H9 (cell line): Measurements from ENCODE around the gene CDC14A. TPM values are rescaled to one million over a fixed set of nuclear protein-coding genes. Genes with fewer than 3 reads are reported as not detected.

Experiments used
- DNase-seq: peaks from one replicate; pipeline ENCODE4 v3.0.0-alpha.2; 2017
- H2AFZ ChIP-seq: one replicate; pipeline ENCODE4 v1.6.1; 2013; ENCODE audit warnings: mild to moderate bottlenecking, low read length, control low read depth, moderate library complexity
- H2AK5ac ChIP-seq: 2 replicates; pipeline ENCODE4 v1.6.1; 2013; ENCODE audit warnings: low read length, control low read depth, mixed read lengths; ENCODE audit not compliant: insufficient read length
- H2BK120ac ChIP-seq: one replicate; pipeline ENCODE4 v1.6.1; 2013; ENCODE audit warnings: low read depth, mild to moderate bottlenecking, low read length, control low read depth, inconsistent platforms; ENCODE audit not compliant: poor library complexity, severe bottlenecking
- H2BK12ac ChIP-seq: 2 replicates; pipeline ENCODE4 v1.6.1; 2013; ENCODE audit warnings: low read length, control low read depth, mixed read lengths, low read depth; ENCODE audit not compliant: insufficient read length
- H2BK15ac ChIP-seq: 2 replicates; pipeline ENCODE4 v1.6.1; 2013; ENCODE audit warnings: low read depth, low read length, control low read depth
- H2BK20ac ChIP-seq: one replicate; pipeline ENCODE4 v1.6.1; 2013; ENCODE audit warnings: low read depth, mild to moderate bottlenecking, low read length, control low read depth, inconsistent platforms; ENCODE audit not compliant: poor library complexity, severe bottlenecking
- H2BK5ac ChIP-seq: 2 replicates; pipeline ENCODE4 v1.6.1; 2013; ENCODE audit warnings: low read length, control low read depth, mixed read lengths; ENCODE audit not compliant: insufficient read length
- H3K14ac ChIP-seq: 2 replicates; pipeline ENCODE4 v1.6.1; 2013; ENCODE audit warnings: low read length, control low read depth; ENCODE audit not compliant: insufficient read depth
- H3K18ac ChIP-seq: 2 replicates; pipeline ENCODE4 v1.6.1; 2013; ENCODE audit warnings: low read depth, mild to moderate bottlenecking, mixed read lengths, low read length, control low read depth; ENCODE audit not compliant: insufficient read length
- H3K23ac ChIP-seq: 2 replicates; pipeline ENCODE4 v1.6.1; 2013; ENCODE audit warnings: low read length, control low read depth, mixed read lengths, low read depth; ENCODE audit not compliant: insufficient read length
- H3K23me2 ChIP-seq: 2 replicates; pipeline ENCODE4 v1.6.1; 2013; ENCODE audit warnings: low read depth, mild to moderate bottlenecking, mixed read lengths, low read length, control low read depth; ENCODE audit not compliant: insufficient read length, poor library complexity, severe bottlenecking
- H3K27ac ChIP-seq: 2 replicates; pipeline ENCODE4 v1.5.1; 2013; ENCODE audit warnings: low read length, control low read depth, mixed read lengths, low read depth; ENCODE audit not compliant: insufficient read length
- H3K27me3 ChIP-seq: 2 replicates; pipeline ENCODE4 v1.6.1; 2013; ENCODE audit warnings: low read length, control low read depth, inconsistent platforms; ENCODE audit not compliant: insufficient read depth
- H3K4ac ChIP-seq: 2 replicates; pipeline ENCODE4 v1.6.1; 2013; ENCODE audit warnings: low read depth, mild to moderate bottlenecking, control low read depth, inconsistent platforms, low read length, moderate library complexity
- H3K4me1 ChIP-seq: 2 replicates; pipeline ENCODE4 v1.6.1; 2013; ENCODE audit warnings: low read length, control low read depth, inconsistent platforms; ENCODE audit not compliant: insufficient read depth
- H3K4me2 ChIP-seq: 2 replicates; pipeline ENCODE4 v1.6.1; 2013; ENCODE audit warnings: low read length, control low read depth, mixed read lengths; ENCODE audit not compliant: insufficient read length, insufficient read depth
- H3K56ac ChIP-seq: 2 replicates; pipeline ENCODE4 v1.6.1; 2013; ENCODE audit warnings: low read depth, mild to moderate bottlenecking, mixed read lengths, low read length, control low read depth; ENCODE audit not compliant: insufficient read length
- H3K79me1 ChIP-seq: 2 replicates; pipeline ENCODE4 v1.6.1; 2013; ENCODE audit warnings: low read depth, mild to moderate bottlenecking, moderate library complexity, low read length, control low read depth, inconsistent platforms; ENCODE audit not compliant: insufficient read depth, poor library complexity, severe bottlenecking
- H3K79me2 ChIP-seq: 2 replicates; pipeline ENCODE4 v1.6.1; 2013; ENCODE audit warnings: low read length, control low read depth, inconsistent platforms; ENCODE audit not compliant: insufficient read depth
- H3K9ac ChIP-seq: 2 replicates; pipeline ENCODE4 v1.6.1; 2013; ENCODE audit warnings: low read length, control low read depth, mixed read lengths; ENCODE audit not compliant: insufficient read length; ENCODE audit errors: extremely low read depth
- H3K9me3 ChIP-seq: one replicate; pipeline ENCODE4 v1.6.1; 2013; ENCODE audit warnings: low read depth, low read length, inconsistent platforms; ENCODE audit not compliant: control insufficient read depth
- H3T11ph ChIP-seq: one replicate; pipeline ENCODE4 v1.6.1; 2013; ENCODE audit warnings: mild to moderate bottlenecking, low read length, control low read depth, inconsistent platforms
- H4K20me1 ChIP-seq: one replicate; pipeline ENCODE4 v1.6.1; 2013; ENCODE audit not compliant: control insufficient read depth, insufficient read length, insufficient read depth
- H4K5ac ChIP-seq: 2 replicates; pipeline ENCODE4 v1.6.1; 2013; ENCODE audit warnings: low read depth, mild to moderate bottlenecking, mixed read lengths, low read length, control low read depth; ENCODE audit not compliant: insufficient read length
- H4K8ac ChIP-seq: replicated peaks from 2 replicates; pipeline ENCODE4 v1.6.1; 2013; ENCODE audit warnings: low read length, control low read depth, mixed read lengths, low read depth; ENCODE audit not compliant: insufficient read length
- H4K91ac ChIP-seq: 2 replicates; pipeline ENCODE4 v1.6.1; 2013; ENCODE audit warnings: low read depth, mild to moderate bottlenecking, moderate library complexity, mixed read lengths, low read length, control low read depth; ENCODE audit not compliant: insufficient read length
- H3K27ac Mint-ChIP-seq, 3 experiments: 2 replicates in 2 of 3; 3 replicates in 1 of 3; pipeline ENCODE4 v1.8.0; 2020 to 2021; ENCODE audit warnings: mixed read lengths in 3 of 3, mild to moderate bottlenecking in 1 of 3, moderate library complexity in 1 of 3
- H3K27me3 Mint-ChIP-seq: 2 replicates; pipeline ENCODE4 v1.8.0; 2021; ENCODE audit warnings: low read depth, mild to moderate bottlenecking, moderate library complexity, mixed read lengths
- H3K36me3 Mint-ChIP-seq, 3 experiments: 2 replicates in 2 of 3; 3 replicates in 1 of 3; pipeline ENCODE4 v1.8.0; 2020 to 2021; ENCODE audit warnings: low read depth in 3 of 3, mixed read lengths in 3 of 3; ENCODE audit not compliant: insufficient read depth in 1 of 3
- H3K4me1 Mint-ChIP-seq, 2 experiments: 2 replicates each; pipeline ENCODE4 v1.8.0; 2020; ENCODE audit warnings: mixed read lengths in 2 of 2
- H3K4me3 Mint-ChIP-seq, 2 experiments: 2 replicates in 1 of 2; 3 replicates in 1 of 2; pipeline ENCODE4 v1.8.0; 2020 to 2021; ENCODE audit warnings: mild to moderate bottlenecking in 2 of 2, mixed read lengths in 2 of 2, moderate library complexity in 1 of 2
- H3K9me3 Mint-ChIP-seq, 2 experiments: 2 replicates in 1 of 2; 3 replicates in 1 of 2; pipeline ENCODE4 v1.8.0; 2020; ENCODE audit warnings: mild to moderate bottlenecking in 2 of 2, mixed read lengths in 2 of 2, moderate library complexity in 1 of 2
- WGBS: extraction: QIAGEN DNeasy Blood & Tissue Kit; methylation state at CpG from one replicate; pipeline ENCODE4 v1.1.7; 2013; ENCODE audit warnings: missing lambda C conversion rate, low lambda C conversion rate, mixed read lengths; ENCODE audit not compliant: insufficient read length; ENCODE audit errors: extremely low coverage; 5-methylcytosine and 5-hydroxymethylcytosine counted together
- total RNA-seq: library from RNA; stranded (reverse); gene quantifications from 2 replicates; pipeline ENCODE4 v1.2.1, GENCODE V29; 2021
- TF ChIP-seq, protein P1 (sequence below): fragments of 200-600 bp; sonication (generic); conservative IDR thresholded peaks from 3 replicates; pipeline ENCODE4 v1.8.0; 2021; ENCODE audit warnings: antibody characterized with exemption, mild to moderate bottlenecking

The CDC14A gene
- total RNA-seq, 1 experiment from 2014 or later = 8.9 TPM

DNA sequence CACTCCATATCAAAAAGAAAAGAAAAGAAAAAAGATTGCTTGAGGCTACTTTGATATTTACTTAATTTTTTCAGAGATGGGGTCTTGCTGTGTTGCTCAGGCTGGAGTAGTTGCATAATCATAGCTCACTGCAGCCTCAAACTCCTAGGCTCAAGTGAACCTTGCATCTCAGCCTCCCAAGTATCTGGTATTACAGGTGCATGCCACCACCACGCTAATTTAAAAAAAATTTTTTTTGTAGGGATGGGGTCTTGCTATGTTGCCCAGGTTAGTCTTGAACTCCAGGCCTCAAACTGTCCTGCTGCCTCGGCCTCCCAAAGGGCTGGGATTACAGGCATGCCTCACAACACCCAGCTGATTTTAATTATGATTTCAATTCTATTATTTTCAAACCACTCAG is 48.1 kb upstream of the CDC14A start:
- no peaks in the 10 kb centered on the region for H3K9me3 ChIP-seq
- Mint-ChIP-seq H3K9me3 (no peaks in the 10 kb centered on the region; a peak in 1 of 5 replicates), H3K4me1 (peaks cover 26 to 32% of the 10 kb centered on the region in 2 experiments), H3K27me3 (no peaks in the 10 kb centered on the region), H3K36me3 (peaks cover 0 to 4% (median 0%) of the 10 kb centered on the region in 3 experiments; a peak in 2 of 7 replicates), H3K27ac (no peak overlapping the region; a peak in 1 of 7 replicates), H3K4me3 (no peak overlapping the region)
- no peak overlapping the region for H3K23ac ChIP-seq
- no peak overlapping the region for H4K8ac ChIP-seq
- H3K79me2 ChIP-seq = no peaks in the 10 kb centered on the region
- no peaks in the 10 kb centered on the region for H4K20me1 ChIP-seq
- H2BK5ac ChIP-seq = no peak overlapping the region
- H2BK15ac ChIP-seq = no peak overlapping the region
- no peak overlapping the region for H4K91ac ChIP-seq
- H3K9ac ChIP-seq = no peak overlapping the region
- H2BK20ac ChIP-seq = peak overlapping the region; percentile 60
- H3K4ac ChIP-seq = no peak overlapping the region
- no peaks in the 10 kb centered on the region for H3K27me3 ChIP-seq
- DNase-seq = no peak
- no peak overlapping the region for H2AFZ ChIP-seq
- TF ChIP-seq, protein P1, sequence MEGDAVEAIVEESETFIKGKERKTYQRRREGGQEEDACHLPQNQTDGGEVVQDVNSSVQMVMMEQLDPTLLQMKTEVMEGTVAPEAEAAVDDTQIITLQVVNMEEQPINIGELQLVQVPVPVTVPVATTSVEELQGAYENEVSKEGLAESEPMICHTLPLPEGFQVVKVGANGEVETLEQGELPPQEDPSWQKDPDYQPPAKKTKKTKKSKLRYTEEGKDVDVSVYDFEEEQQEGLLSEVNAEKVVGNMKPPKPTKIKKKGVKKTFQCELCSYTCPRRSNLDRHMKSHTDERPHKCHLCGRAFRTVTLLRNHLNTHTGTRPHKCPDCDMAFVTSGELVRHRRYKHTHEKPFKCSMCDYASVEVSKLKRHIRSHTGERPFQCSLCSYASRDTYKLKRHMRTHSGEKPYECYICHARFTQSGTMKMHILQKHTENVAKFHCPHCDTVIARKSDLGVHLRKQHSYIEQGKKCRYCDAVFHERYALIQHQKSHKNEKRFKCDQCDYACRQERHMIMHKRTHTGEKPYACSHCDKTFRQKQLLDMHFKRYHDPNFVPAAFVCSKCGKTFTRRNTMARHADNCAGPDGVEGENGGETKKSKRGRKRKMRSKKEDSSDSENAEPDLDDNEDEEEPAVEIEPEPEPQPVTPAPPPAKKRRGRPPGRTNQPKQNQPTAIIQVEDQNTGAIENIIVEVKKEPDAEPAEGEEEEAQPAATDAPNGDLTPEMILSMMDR = no peak
- H4K5ac ChIP-seq = no peak overlapping the region
- no peak overlapping the region for H3K14ac ChIP-seq
- H3K23me2 ChIP-seq = no peaks in the 10 kb centered on the region
- no peak overlapping the region for H3K56ac ChIP-seq
- no peak overlapping the region for H2BK120ac ChIP-seq
- no CpG with 5 or more reads among the region's 2 CpGs for WGBS
- H3K27ac ChIP-seq = no peak overlapping the region
- H3T11ph ChIP-seq = no peak overlapping the region
- H2BK12ac ChIP-seq = no peak overlapping the region
- no peak overlapping the region for H2AK5ac ChIP-seq
- no peaks in the 10 kb centered on the region for H3K79me1 ChIP-seq
- 0 out of 2 replicates have a peak, but pooled peaks cover 3% of the 10 kb centered on the region for H3K4me1 ChIP-seq
- H3K4me2 ChIP-seq = no peak overlapping the region
- H3K18ac ChIP-seq = no peak overlapping the region
